IPS-15b (cell line): ENCODE measurements around the gene EZH1.

ENCODE experiments used
- H3K27me3 ChIP-seq: one replicate; pipeline ENCODE4 v1.6.1; 2013; ENCODE audit warnings: low read length; ENCODE audit not compliant: control insufficient read depth, insufficient read depth
- H3K36me3 ChIP-seq: one replicate; pipeline ENCODE4 v1.6.1; 2013; ENCODE audit warnings: low read length; ENCODE audit not compliant: control insufficient read depth, insufficient read depth
- H3K4me1 ChIP-seq: one replicate; pipeline ENCODE4 v1.6.1; 2013; ENCODE audit warnings: mild to moderate bottlenecking, low read length; ENCODE audit not compliant: control insufficient read depth, insufficient read depth
- H3K4me3 ChIP-seq: one replicate; pipeline ENCODE4 v1.5.1; 2013; ENCODE audit warnings: low read depth, low read length
- H3K9ac ChIP-seq: one replicate; pipeline ENCODE4 v1.6.1; 2013; ENCODE audit warnings: low read depth, mild to moderate bottlenecking, low read length
- H3K9me3 ChIP-seq: one replicate; pipeline ENCODE4 v1.6.1; 2013; ENCODE audit warnings: mild to moderate bottlenecking, low read length; ENCODE audit not compliant: control insufficient read depth, insufficient read depth

Gene EZH1

DNA sequence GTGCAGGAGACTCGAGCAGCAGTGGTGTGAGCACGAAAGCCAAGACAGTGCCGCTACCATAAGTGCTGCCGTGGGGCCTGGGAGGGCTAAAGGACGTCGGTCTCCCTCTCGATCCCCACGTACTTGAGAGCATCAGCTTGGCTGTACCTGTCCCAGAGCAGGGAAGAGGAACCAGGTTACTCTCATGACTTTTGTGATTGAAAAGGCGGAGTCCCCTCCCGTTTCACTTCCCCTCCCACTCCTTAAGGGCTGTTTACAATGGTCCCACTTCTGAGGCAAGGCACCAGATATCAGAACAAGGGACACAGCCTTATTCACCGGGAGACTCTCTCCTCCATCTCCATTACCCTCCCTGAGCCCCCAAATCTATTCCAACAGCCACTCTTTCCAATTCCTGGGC is 42.4 kb downstream of the EZH1 start:
- peaks cover 5% of the 10 kb centered on the region for H3K4me1 ChIP-seq
- no peak overlapping the region for H3K4me3 ChIP-seq
- peaks cover 15% of the 10 kb centered on the region for H3K36me3 ChIP-seq
- H3K9me3 ChIP-seq = no peaks in the 10 kb centered on the region
- no peaks in the 10 kb centered on the region for H3K27me3 ChIP-seq
- H3K9ac ChIP-seq = no peak overlapping the region

DNA sequence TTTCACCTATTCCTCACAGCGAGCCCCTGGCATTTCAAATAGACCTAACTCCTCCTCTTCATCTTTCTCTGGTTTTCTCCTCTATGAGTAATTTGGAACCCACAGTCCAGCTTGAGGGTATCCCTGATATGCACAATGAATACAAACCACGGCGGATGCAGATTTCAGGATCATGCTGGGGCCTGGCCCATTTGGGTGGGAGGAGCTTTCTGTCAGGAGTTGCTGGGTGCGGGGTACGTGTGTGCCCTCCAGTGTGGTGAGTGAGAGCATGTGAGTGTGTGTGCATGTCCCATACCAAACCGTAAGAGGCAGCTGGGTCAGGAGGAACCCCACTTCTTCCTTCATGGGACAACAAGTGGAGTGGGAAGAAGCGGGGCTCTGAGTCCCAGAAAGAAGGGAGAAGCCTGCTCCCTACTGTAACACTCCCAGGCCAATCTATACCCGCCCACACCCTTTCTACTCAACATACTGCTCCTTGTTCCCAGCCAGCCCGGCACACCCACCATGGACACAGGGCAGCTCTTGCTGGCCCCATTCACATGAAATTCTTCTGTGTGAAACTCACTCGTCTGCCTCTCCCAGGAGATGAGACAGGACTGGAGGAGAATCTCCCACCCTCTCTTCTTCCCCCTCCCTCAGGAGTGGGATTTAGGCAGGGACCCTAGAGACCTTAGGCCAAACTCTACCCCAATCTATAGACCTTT is 44.1 kb downstream of the EZH1 start:
- H3K27me3 ChIP-seq = no peaks in the 10 kb centered on the region
- H3K36me3 ChIP-seq = peaks cover 14% of the 10 kb centered on the region

DNA sequence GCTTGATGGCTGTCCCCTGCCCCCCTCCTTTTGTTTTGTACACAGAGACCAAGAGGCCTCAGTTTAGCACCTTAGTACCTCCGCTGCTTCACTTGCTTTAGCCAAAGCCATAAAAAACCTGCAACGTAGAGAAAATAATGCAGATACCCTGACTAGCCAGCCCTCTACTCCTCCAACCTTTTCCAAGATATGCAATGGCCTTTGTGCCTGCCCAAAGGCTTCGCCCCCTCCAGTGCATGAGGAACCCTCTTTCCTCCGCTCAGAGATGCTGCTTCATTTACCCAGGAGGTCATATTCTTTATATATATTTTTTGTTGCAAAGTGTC is 45.5 kb downstream of the EZH1 start:
- Histone ChIP-seq H3K36me3 (peaks cover 10% of the 10 kb centered on the region), H3K27me3 (no peaks in the 10 kb centered on the region), H3K9me3 (no peaks in the 10 kb centered on the region), H3K4me1 (peaks cover 5% of the 10 kb centered on the region), H3K9ac (no peak overlapping the region), H3K4me3 (no peak overlapping the region)

More for the DNA sequence above, 44.1 kb downstream of the EZH1 start:
- Histone ChIP-seq H3K9me3 (no peaks in the 10 kb centered on the region), H3K4me3 (no peak overlapping the region), H3K9ac (no peak overlapping the region), H3K4me1 (peaks cover 5% of the 10 kb centered on the region)

DNA sequence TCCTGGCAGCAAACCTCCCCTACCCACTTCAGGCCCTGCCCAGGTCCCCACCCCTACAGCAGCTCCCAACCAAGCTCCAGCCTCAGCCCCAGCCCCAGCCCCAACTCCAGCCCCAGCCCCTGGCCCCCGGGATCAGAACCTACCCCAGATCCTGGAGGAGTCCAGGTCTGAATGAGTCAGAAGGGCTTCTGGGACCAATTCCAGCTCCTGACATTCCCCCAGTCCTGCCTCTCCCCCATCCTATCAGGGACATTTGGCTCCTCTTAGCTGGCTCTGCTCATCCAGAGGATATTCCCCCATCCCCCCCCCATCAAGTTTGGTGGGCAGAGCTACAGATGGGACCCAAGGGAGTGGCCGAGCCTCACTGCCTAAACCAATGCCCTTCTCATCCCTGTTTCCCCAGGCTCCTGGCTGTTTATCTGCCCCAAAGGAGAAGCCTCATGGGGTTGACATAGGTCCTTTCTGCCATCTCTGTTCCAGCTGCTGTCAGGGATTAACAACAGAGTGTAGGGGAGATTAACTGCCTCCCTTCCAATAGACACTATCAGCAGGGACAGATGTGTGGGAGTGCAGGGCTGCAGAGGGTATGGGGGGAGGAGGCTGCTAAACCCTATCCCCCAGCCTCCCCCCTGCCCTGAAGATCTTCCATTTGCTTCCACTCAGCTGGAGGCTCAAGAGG is 46.0 kb downstream of the EZH1 start:
- peaks cover 7% of the 10 kb centered on the region for H3K36me3 ChIP-seq
- peaks cover 5% of the 10 kb centered on the region for H3K4me1 ChIP-seq
- no peak overlapping the region for H3K4me3 ChIP-seq
- H3K9ac ChIP-seq = no peak overlapping the region
- H3K27me3 ChIP-seq = no peaks in the 10 kb centered on the region
- H3K9me3 ChIP-seq = no peaks in the 10 kb centered on the region

DNA sequence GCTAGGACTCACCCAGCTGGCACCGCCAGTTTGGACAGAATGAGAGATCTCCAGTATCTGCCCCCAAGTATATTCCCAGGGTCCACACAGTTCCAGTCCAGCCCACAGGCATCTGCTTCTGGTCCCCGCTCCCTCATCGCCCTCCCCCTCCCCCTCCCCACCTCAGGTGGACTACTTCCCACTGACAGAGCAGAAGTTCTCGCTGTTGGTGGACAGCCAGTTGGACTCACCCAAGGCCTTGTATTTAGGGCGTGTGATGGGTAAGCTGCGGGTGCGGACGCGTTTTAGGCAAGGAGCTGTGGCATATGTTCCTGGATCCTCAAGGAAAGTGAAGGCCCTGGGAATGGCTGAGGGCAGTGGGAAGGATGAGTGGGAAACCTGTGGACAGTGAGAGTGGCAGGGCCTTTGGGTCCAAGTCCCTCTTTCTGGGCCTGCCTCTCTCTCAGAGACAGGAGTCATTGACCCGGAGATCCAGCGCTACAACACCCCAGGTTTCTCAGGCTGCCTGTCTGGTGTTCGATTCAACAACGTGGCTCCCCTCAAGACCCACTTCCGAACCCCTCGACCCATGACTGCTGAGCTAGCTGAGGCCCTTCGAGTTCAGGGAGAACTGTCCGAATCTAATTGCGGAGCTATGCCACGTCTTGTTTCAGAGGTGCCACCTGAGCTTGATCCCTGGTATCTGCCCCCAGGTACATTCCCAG is 47.6 kb downstream of the EZH1 start:
- H3K4me3 ChIP-seq = no peak overlapping the region
- peaks cover 5% of the 10 kb centered on the region for H3K4me1 ChIP-seq
- H3K27me3 ChIP-seq = no peaks in the 10 kb centered on the region
- no peak overlapping the region for H3K9ac ChIP-seq
- H3K36me3 ChIP-seq = peaks cover 7% of the 10 kb centered on the region
- H3K9me3 ChIP-seq = no peaks in the 10 kb centered on the region

DNA sequence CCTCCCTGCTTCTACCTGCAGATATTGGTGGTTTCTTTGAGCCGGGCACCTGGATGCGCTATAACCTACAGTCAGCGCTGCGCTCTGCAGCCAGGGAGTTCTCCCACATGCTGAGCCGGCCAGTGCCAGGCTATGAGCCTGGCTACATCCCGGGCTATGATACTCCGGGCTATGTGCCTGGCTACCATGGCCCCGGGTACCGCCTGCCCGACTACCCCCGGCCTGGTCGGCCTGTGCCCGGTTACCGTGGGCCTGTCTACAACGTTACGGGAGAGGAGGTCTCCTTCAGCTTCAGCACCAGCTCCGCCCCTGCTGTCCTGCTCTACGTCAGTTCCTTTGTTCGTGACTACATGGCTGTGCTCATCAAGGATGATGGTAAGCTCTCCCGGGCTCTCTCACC is 49.3 kb downstream of the EZH1 start:
- peaks cover 5% of the 10 kb centered on the region for H3K4me1 ChIP-seq
- no peak overlapping the region for H3K4me3 ChIP-seq
- H3K9ac ChIP-seq = no peak overlapping the region
- peaks cover 3% of the 10 kb centered on the region for H3K36me3 ChIP-seq
- no peaks in the 10 kb centered on the region for H3K9me3 ChIP-seq
- H3K27me3 ChIP-seq = no peaks in the 10 kb centered on the region

DNA sequence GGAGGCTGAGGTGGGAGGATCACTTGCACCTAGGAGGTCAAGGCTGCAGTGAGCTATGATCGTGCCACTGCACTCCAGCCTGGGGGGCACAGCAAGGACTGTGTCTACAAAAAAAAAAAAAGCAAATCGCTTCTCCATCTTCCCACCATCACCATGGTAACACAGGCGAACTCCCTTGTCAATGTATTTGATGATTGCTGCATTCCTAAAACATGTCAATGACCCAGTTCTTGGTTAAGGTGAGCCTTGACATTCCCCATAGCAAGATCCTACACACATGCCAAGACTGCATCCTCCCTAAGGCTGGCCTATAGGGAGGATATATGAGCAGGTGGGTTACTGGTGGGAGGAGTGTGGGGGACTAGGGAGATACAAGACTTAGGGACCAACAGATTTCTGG is 50.3 kb downstream of the EZH1 start:
- Histone ChIP-seq H3K9me3 (no peaks in the 10 kb centered on the region), H3K36me3 (peaks cover 3% of the 10 kb centered on the region), H3K27me3 (no peaks in the 10 kb centered on the region), H3K4me1 (peaks cover 5% of the 10 kb centered on the region), H3K9ac (no peak overlapping the region), H3K4me3 (no peak overlapping the region)

DNA sequence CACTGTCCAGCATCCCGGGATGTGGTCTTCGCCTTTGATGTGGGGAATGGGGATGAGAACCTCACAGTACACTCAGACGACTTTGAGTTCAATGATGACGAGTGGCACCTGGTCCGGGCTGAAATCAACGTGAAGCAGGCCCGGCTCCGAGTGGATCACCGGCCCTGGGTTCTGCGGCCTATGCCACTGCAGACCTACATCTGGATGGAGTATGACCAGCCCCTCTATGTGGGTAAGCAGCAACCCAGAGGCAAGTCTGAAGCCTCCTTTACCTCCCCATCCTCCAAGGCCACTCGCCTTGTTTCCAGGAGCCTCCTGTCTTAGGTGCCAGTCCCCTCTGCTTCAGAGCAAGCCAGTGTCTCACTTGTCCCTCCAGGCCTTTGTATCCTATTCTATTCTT is 52.4 kb downstream of the EZH1 start:
- H3K9ac ChIP-seq = no peak overlapping the region
- H3K36me3 ChIP-seq = peaks cover 3% of the 10 kb centered on the region
- no peaks in the 10 kb centered on the region for H3K4me1 ChIP-seq
- no peak overlapping the region for H3K4me3 ChIP-seq
- H3K27me3 ChIP-seq = no peaks in the 10 kb centered on the region
- H3K9me3 ChIP-seq = no peaks in the 10 kb centered on the region

DNA sequence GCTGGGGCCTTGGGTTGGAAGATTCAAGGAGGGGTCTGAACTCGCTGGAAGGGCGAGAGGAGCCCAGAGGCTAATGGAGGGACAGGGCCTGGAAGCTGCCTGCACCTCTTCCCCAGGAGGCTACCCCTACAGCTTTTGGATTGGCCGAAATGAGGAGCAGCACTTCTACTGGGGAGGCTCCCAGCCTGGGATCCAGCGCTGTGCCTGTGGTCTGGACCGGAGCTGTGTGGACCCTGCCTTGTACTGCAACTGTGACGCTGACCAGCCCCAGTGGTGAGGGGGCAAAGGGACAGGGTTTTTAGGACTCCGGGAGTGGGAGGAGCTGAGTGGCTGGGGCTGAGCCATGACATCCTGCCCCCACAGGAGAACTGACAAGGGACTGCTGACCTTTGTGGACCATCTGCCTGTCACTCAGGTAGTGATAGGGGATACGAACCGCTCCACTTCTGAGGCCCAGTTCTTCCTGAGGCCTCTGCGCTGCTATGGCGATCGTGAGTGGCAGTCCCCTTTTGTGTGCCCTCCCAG is 53.8 kb downstream of the EZH1 start:
- H3K4me1 ChIP-seq = no peaks in the 10 kb centered on the region
- no peaks in the 10 kb centered on the region for H3K27me3 ChIP-seq
- H3K4me3 ChIP-seq = no peak overlapping the region
- H3K9ac ChIP-seq = no peak overlapping the region
- no peaks in the 10 kb centered on the region for H3K36me3 ChIP-seq
- no peaks in the 10 kb centered on the region for H3K9me3 ChIP-seq

DNA sequence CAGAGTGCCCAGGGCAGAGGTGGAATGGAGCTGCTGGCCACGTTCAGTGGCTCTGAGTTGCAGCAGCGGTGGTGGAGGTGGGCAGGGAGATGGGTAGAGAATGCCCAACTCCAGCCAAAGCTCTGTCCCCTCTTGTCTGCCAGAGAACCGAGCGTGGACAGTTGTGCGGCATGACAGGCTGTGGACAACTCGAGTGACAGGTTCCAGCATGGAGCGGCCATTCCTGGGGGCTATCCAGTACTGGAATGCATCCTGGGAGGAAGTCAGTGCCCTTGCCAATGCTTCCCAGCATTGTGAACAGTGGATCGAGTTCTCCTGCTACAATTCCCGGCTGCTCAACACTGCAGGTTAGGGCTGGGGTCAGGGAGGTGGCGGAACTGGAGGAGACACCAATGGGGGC is 54.2 kb downstream of the EZH1 start:
- Histone ChIP-seq H3K9me3 (no peaks in the 10 kb centered on the region), H3K9ac (no peak overlapping the region), H3K4me1 (no peaks in the 10 kb centered on the region), H3K36me3 (peaks cover 2% of the 10 kb centered on the region), H3K27me3 (peaks cover 5% of the 10 kb centered on the region), H3K4me3 (no peak overlapping the region)

DNA sequence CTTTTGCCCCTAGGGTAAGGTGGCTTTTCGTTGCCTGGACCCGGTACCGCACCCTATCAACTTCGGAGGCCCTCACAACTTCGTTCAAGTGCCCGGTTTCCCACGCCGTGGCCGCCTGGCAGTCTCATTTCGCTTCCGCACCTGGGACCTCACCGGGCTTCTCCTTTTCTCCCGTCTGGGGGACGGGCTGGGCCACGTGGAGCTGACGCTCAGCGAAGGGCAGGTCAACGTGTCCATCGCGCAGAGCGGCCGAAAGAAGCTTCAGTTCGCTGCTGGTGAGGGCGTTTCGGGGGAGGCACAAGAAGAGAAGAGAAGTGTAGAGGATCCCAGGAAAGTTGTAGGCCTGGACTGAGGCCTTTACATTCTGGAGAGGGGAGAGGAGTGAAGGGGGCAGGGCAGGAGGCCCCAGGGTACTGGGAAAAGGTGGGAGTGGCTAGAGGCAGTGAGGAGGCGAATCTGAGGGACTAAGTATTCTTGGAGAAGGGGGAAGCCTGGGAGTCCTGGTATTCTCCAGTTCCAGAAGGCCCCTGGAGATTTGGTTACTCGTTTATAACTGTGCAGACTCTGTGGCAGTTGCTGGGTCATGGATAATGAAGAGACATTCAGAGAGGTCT is 57.0 kb downstream of the EZH1 start:
- Histone ChIP-seq H3K4me3 (no peak overlapping the region), H3K9ac (no peak overlapping the region), H3K27me3 (peaks cover 27% of the 10 kb centered on the region), H3K36me3 (peaks cover 5% of the 10 kb centered on the region), H3K9me3 (no peaks in the 10 kb centered on the region), H3K4me1 (no peaks in the 10 kb centered on the region)
